ENCODE data around the gene SLC4A5.

DNA sequence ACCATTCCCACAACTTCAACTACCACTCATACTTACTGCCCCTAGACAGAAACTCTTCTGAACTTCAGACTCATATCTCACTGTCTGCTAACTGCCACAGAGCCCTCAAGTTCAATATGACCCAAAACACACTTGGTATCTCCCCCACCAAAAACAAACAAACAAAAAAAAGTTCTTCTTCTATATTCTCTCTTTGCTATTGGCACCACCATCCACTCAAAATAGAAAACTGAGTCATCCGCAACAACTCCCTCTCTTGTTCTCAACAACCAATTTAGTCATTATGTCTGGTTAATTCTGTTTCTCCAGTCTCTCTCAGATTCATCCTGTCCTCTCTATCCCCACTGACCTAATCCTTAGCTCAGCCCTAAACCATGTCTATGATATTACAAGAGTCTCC lies 44.1 kb upstream of the SLC4A5 start:
- TF ChIP-seq, protein P1, sequence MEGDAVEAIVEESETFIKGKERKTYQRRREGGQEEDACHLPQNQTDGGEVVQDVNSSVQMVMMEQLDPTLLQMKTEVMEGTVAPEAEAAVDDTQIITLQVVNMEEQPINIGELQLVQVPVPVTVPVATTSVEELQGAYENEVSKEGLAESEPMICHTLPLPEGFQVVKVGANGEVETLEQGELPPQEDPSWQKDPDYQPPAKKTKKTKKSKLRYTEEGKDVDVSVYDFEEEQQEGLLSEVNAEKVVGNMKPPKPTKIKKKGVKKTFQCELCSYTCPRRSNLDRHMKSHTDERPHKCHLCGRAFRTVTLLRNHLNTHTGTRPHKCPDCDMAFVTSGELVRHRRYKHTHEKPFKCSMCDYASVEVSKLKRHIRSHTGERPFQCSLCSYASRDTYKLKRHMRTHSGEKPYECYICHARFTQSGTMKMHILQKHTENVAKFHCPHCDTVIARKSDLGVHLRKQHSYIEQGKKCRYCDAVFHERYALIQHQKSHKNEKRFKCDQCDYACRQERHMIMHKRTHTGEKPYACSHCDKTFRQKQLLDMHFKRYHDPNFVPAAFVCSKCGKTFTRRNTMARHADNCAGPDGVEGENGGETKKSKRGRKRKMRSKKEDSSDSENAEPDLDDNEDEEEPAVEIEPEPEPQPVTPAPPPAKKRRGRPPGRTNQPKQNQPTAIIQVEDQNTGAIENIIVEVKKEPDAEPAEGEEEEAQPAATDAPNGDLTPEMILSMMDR (IDR thresholded peaks at IDR 0.05) = no peak
- TF ChIP-seq POLR2A (IDR thresholded peaks at IDR 0.05; ENCODE audit: low read length) (no peak), PHF8 (IDR thresholded peaks at IDR 0.05; ENCODE audit: borderline replicate concordance, low read depth) (no peak), EP300 (IDR thresholded peaks at IDR 0.05) (no peak), CHD2 (IDR thresholded peaks at IDR 0.05; ENCODE audit: low read length, partially characterized antibody) (no peak), ESRRA (IDR thresholded peaks at IDR 0.05; ENCODE audit: borderline replicate concordance, low read length) (no peak), RFX5 (IDR thresholded peaks at IDR 0.05) (no peak), HEYL (CRISPR knock-in tag; IDR thresholded peaks at IDR 0.05) (no peak), RARB (CRISPR knock-in tag; IDR thresholded peaks at IDR 0.05) (no peak)
- TF ChIP-seq, protein P2, sequence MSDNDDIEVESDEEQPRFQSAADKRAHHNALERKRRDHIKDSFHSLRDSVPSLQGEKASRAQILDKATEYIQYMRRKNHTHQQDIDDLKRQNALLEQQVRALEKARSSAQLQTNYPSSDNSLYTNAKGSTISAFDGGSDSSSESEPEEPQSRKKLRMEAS (IDR thresholded peaks at IDR 0.05) = no peak
- TF ChIP-seq, protein P3, sequence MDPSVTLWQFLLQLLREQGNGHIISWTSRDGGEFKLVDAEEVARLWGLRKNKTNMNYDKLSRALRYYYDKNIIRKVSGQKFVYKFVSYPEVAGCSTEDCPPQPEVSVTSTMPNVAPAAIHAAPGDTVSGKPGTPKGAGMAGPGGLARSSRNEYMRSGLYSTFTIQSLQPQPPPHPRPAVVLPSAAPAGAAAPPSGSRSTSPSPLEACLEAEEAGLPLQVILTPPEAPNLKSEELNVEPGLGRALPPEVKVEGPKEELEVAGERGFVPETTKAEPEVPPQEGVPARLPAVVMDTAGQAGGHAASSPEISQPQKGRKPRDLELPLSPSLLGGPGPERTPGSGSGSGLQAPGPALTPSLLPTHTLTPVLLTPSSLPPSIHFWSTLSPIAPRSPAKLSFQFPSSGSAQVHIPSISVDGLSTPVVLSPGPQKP (IDR thresholded peaks at IDR 0.05; ENCODE audit: low read depth, low read length) = no peak

Measured in A549 (cell line).